NB4 (cell line): Measurements from ENCODE around the gene COL8A1.

Source experiments
- DNase-seq: peaks from one replicate; pipeline ENCODE4 v3.0.0; 2010; ENCODE audit warnings: low read depth
- H3K4me3 ChIP-seq: one replicate; pipeline ENCODE4 v1.5.1; 2011; ENCODE audit warnings: mild to moderate bottlenecking, low read depth, low read length, moderate library complexity
- CTCF ChIP-seq: IDR thresholded peaks from one replicate; pipeline ENCODE4 v1.5.1; 2012; ENCODE audit warnings: low read depth, low read length
- MAX ChIP-seq: IDR thresholded peaks from 2 replicates; pipeline ENCODE4 v1.6.1; 2011; ENCODE audit warnings: low read depth, low read length
- MYC ChIP-seq: IDR thresholded peaks from 2 replicates; pipeline ENCODE4 v1.6.1; 2011; ENCODE audit warnings: low read depth, low read length
- POLR2A ChIP-seq: IDR thresholded peaks from 2 replicates; pipeline ENCODE4 v1.6.1; 2011; ENCODE audit warnings: mild to moderate bottlenecking; ENCODE audit not compliant: insufficient read length; ENCODE audit errors: extremely low read depth

COL8A1 gene

GRCh38 chr3:99714575-99714974 is 76.2 kb downstream of the COL8A1 start:
- no peak overlapping the region for H3K4me3 ChIP-seq
- DNase-seq, result no peak
- no peak for TF ChIP-seq MAX
- TF ChIP-seq MYC, result no peak
- TF ChIP-seq POLR2A, result no peak
- TF ChIP-seq CTCF, result no peak

- TF ChIP-seq CTCF (no peak), MAX (no peak), POLR2A (no peak), MYC (no peak)
- no peak overlapping the region for H3K4me3 ChIP-seq
Measured at GRCh38 chr3:99716463-99716995, 78.1 kb downstream of the COL8A1 start.

GRCh38 chr3:99720985-99721632 is 82.7 kb downstream of the COL8A1 start:
- TF ChIP-seq POLR2A, result no peak
- no peak for TF ChIP-seq MYC
- TF ChIP-seq CTCF, result no peak
- no peak for TF ChIP-seq MAX
- H3K4me3 ChIP-seq, result no peak overlapping the region
- DNase-seq, result no peak

More at GRCh38 chr3:99716463-99716995, 78.1 kb downstream of the COL8A1 start:
- DNase-seq, result no peak

GRCh38 chr3:99721633-99722007 is 83.2 kb downstream of the COL8A1 start:
- TF ChIP-seq MYC, result no peak
- TF ChIP-seq CTCF, result no peak
- TF ChIP-seq POLR2A, result no peak
- TF ChIP-seq MAX, result no peak
- no peak for DNase-seq
- no peak overlapping the region for H3K4me3 ChIP-seq

- no peak overlapping the region for H3K4me3 ChIP-seq
- DNase-seq, result no peak
- no peak for TF ChIP-seq POLR2A
- no peak for TF ChIP-seq MYC
- TF ChIP-seq CTCF, result no peak
- no peak for TF ChIP-seq MAX
Measured at GRCh38 chr3:99724276-99724675, 85.9 kb downstream of the COL8A1 start.
